Measurements from ENCODE around the gene COL18A1.

The COL18A1 gene

DNA sequence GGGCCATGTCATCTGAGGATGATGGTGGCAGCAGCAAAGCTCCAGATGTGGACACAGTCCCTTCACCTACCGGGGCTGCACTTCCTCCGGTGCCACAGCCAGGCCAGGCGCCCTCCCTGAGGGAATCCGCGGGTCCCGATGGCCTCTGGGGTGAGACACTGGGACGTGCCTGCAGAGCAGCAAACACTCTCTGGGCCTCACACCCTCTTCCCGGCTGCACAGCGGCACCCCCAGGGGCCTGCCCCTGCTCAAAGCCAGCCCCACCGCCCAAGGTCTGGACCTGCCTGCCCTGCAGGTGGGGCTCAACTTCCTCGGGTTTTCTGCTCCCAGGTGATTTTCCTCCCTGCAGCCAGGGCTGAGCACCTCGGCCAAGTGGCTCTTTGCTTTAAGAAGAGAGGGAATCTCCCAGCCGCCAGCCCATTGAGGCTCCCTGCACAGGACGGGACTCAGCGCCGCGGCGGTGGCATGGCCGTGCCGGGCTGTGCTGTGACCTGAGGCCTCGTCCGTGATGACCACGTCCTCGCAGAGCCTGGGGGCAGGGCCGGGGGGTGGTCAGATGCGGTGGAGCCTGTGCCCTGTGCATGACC lies 21.3 kb upstream of the COL18A1 start:
- no peak for DNase-seq

DNA sequence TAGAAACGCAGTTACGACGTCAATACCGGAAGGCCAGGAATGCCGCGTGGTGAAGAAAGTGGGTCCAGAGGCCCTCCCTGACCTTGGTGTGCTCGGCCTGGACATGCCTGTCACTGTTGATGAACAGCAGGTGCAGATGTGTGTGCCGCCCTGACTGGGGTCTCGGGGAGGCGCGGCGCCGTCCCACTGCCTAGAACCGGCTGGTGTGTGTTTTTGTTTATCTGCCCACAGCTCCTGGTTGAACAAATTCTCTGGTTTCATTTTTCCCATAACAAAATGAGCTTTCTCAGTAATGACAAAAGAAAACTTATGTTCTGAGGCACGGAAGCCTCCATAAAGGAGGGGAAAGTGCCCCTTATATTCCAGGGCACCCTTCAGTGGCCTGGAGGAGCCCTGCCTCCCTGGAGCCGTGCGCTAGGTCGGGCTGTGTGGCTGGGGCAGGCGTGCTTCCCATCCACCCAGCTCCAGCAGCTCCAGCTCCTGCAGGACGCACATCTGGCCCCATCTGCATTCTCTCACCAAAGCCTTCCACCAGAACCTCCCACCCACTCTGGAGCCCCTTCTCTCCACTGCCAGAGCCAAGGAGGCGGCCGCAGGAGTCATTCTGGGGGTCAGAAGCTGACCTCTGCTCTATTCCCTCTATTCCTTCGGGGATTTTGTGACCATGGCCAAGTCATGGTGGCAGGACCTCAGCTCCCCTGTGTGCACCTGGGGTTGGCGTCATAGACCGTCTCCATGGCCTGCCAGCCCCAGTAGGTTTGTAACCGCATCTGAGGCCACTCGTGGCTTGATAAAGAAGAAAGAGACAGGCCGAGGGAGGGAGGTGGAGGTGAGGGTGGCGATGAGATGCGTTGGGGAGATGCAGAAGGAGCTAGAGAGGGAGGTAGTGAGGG lies 20.1 kb upstream of the COL18A1 start:
- DNase-seq: no peak

GRCh38 chr21:45385549-45386050 lies 19.4 kb upstream of the COL18A1 start:
- DNase-seq: no peak

DNA sequence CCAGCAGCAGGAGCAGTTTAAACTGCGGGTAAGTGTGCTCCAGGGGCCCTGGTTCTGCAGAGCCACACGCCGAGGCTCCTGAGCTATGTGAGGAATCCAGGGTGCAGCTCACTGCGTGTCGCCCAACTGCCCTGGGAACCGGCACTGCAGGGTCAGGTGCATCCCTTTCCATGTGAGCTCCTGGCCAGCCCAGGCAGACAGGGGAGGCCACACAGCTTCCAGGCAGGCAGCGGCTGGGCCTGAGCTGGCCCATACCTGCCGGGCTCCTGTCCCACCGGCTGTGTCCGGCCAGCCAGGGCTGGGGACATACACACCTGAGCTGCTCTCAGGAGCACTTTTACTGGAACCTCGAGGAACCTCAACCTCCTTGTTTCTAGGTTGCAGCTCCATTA lies 18.6 kb upstream of the COL18A1 start:
- DNase-seq: no peak

GRCh38 chr21:45386728-45387371 lies 18.1 kb upstream of the COL18A1 start:
- no peak for DNase-seq

- no peak for DNase-seq
These were observed 17.5 kb upstream of the COL18A1 start for GRCh38 chr21:45387506-45387905.

GRCh38 chr21:45388011-45388521 lies 16.9 kb upstream of the COL18A1 start:
- no peak for DNase-seq

DNA sequence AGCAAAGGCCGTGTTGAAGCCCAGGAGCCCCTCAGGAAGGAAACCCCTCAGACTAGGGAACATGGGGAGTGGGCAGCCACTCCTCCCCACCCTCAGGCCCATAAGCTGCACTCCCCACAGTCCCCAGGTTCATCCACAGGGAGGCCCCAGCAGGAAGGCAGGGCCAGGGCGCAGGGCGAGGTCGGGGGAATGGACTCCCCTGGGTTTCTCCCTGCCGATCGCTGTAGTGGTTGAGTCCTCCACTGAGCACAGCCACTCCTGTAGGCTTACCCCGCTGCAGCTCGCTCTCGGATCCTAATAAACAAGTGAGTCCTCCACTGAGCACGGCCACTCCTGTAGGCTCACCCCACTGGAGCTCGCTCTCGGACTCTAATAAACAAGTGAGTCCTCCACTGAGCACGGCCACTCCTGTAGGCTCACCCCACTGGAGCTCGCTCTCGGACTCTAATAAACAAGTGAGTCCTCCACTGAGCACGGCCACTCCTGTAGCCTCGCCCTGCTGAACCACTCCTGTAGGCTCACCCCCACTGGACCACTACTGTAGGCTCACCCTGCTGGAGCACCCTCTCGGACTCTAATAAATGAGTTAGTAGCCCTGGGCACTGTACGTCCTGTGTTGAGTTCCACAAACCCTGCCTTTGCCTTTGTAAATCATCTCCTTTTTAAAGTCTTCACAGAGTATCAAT lies 16.2 kb upstream of the COL18A1 start:
- DNase-seq: no peak

- no peak for DNase-seq
These were observed 14.7 kb upstream of the COL18A1 start for GRCh38 chr21:45390121-45390751.

GRCh38 chr21:45390831-45391742 lies 13.9 kb upstream of the COL18A1 start:
- no peak for DNase-seq

GRCh38 chr21:45391743-45392572 lies 13.0 kb upstream of the COL18A1 start:
- no peak for DNase-seq

GRCh38 chr21:45392573-45392971 lies 12.4 kb upstream of the COL18A1 start:
- no peak for DNase-seq

DNA sequence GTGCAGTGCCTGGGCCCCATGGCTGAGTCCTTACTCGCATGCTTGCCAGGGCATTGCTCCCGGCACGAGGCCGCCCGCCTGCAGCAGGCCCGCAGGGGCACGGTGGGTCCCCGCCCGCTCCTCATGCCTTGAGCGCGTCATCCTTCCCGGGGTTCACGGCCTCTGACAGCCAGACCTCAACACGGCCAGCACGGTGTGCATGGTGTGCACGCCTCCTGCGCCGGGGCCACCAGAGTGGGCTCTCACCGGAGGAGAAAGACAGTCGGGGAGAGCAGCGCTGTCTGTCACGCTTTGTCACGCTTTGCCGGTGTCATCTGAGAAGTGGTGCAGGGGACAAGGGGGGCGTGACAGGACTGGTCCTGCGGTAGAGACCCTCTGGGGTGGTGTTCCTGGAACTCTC lies 11.9 kb upstream of the COL18A1 start:
- no peak for DNase-seq

DNA sequence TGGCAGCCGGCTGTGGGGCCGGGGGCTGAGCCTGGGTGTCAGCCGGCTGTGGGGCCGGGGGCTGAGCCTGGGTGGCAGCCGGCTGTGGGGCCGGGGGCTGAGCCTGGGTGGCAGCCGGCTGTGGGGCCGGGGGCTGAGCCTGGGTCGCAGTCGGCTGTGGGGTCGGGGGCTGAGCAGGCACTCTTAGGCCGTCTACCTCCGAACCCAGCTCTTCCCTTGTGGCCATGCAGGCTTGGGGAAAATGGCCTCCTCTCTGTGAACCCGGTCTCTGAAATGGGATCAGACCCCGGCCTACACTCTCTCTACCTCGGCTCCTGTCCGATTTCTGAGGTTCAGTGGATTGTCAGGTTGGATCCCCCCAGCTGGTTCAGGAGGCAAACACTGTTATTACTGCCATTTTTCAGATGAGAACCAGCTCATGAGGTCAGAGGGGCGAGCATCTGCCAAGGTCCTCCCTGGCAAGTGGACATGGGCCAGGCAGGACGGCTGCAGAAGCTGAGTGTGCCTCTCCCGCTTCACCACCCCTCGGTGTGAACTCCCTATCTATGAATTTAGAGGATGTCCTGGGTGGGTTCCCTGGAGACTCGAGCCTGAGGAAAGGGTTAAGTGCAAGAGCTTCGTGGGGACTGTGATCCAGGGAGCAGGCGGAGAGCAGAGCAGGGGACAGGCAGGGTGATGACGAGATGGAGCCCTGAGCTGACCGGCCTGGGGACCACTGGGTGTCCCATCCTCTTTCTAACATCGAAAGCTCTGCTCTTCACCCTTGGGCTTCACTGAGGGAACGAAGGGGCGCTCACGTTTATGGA lies 10.9 kb upstream of the COL18A1 start:
- DNase-seq: no peak

GRCh38 chr21:45396620-45396995 lies 8.4 kb upstream of the COL18A1 start:
- no peak for DNase-seq

DNA sequence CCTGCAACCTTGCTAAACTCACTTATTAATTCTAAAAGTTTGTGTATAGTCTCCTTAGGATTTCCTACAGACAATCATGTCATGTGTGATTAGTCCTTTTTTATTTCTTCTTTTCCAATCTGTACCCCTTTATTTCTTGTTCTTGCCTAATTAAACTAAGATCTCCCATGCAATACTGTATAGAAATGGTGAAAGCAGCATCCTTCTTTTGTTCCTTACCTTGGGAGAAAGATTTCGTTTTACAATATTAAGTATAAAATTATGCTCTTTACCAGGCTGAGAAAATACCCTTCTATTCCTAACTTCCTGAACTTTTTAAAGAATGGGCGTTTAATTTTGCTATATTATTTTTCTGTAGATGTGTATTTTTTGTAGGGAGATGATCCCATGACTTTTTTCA lies 7.6 kb upstream of the COL18A1 start:
- no peak for DNase-seq

DNA sequence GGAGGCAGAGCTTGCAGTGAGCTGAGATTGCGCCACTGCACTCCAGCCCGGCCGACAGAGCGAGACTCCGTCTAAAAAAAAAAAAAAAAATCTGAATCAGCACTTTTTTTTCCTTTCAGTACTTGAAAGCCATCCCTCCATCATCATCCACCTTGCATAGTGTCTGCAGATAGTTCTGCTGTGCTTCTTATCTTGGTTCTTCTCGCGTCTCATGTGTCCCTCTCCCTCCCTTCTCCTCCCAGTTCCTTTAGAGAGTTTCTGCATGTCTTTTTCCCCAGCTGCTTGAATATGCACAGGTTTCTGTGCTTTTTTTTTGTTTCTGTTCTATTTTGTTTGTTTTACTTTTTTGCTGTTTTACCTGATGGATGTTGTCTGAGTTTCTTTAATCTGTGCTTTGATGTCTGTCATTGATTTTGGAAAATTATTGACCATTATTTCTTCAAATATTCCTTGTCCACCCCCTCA lies 3.9 kb upstream of the COL18A1 start:
- DNase-seq: no peak

DNA sequence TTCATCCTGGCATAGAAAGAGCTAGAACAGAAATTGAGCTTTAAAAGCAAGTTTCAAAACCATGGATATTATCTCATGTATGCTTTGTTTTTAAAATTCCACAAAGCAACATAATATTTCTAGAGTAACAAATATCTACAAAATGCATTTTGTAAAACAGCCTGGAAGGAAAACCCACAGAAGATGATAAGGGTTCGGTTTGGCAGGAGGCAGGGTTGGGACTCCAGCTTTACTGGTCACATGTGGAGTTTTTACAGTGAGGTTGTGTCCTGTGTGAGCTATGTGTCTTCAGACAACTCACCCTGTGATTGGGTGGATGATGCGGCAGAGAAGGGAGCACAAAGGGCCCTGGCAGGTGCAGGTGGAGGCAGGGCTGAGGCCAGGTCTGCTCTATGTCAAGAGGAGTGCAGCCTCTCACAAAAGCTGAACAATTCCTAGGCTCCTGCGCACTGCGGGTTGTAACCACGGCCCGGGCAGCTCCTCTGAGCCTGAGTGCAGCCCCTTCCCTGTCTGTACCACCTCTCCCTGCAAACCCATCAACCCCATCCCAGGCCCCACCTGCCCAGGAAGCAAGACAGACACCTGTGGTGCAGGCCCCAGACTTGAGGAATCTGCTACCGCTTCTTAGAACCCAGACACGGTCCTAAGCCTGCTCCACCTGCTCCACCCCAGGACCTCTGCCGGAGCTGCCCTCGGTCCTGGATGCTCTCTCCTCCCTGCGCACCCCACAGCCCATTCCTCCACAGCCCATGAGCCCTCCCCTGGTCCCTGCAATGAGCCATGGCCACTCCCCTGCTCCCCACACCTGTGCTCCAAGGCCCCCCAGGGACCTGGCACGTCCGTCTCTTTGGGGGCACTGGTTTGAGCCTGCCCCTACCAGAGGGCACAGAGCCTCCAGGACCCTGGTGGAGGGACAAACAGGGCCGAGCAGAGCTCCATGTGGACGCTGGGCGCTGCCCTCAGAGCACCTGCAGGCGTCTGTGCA lies 2.8 kb upstream of the COL18A1 start:
- DNase-seq: no peak
